ENCODE data around the gene HBP1. TPM values are rescaled to one million over a fixed set of nuclear protein-coding genes. Genes with fewer than 3 reads are reported as not detected.

HBP1 gene
- total and polyA plus RNA-seq, 2 of the 8 experiments (the other 6 are each of a cell fraction or from before 2014, with no cell fraction given), result 28.9 to 29.2 TPM

DNA sequence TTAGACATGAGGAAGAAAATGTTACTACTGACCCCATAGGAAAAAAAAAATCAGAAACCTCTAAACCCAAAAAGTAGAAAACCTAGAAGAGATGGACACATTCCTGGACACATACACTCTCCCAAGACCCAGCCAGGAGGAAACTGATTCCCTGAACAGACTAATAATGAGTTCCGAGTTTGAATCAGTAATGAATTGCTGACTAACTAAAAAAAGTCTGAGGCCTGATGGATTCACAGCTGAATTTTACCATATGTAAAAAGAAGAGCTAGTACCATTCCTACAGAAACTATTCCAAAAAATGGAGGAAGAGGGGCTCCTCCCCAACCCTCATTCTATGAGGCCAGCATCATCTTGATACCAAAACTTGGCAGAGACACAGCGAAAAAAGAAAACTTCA is 75.8 kb downstream of the HBP1 start:
- TF ChIP-seq PHF8 (conservative IDR thresholded peaks at IDR 0.05; ENCODE audit: low read depth, low read length) (no peak), CBX8 (IDR thresholded peaks at IDR 0.05; ENCODE audit: borderline replicate concordance, low read depth, low read length) (no peak), KDM1A (IDR thresholded peaks at IDR 0.05; ENCODE audit: borderline replicate concordance, low read length) (no peak), CHD1 (IDR thresholded peaks at IDR 0.05; ENCODE audit: low read depth, low read length) (no peak), YY1 (IDR thresholded peaks at IDR 0.05; ENCODE audit: low read depth, low read length) (no peak)
- Histone ChIP-seq H3K36me3 (ENCODE audit: control insufficient read depth in 2 of 4, insufficient read depth in 4 of 4, low read length in 3 of 4) (peaks cover 0 to 2% (median 0%) of the 10 kb centered on the region in 4 experiments; a peak in 2 of 8 replicates), H4K5ac (ENCODE audit: insufficient read length, low read depth, low read length) (no peak overlapping the region), H4K91ac (replicated peaks; ENCODE audit: insufficient read length, low read length) (no peak overlapping the region), H4K20me1 (replicated peaks in 1 of 2; ENCODE audit: control insufficient read depth in 1 of 2, insufficient read depth in 2 of 2, low read length in 2 of 2) (peaks cover 0 to 3% of the 10 kb centered on the region in 2 experiments), H3K18ac (ENCODE audit: extremely low read depth, low read length) (no peak overlapping the region), H3K4me2 (ENCODE audit: insufficient read depth in 1 of 2, low read depth in 2 of 2, low read length in 2 of 2) (no peak overlapping the region), H3K9me3 (ENCODE audit: insufficient read depth in 2 of 2, low read depth in 1 of 2, low read length in 1 of 2) (no peaks in the 10 kb centered on the region; a peak in 1 of 4 replicates), H3K79me2 (ENCODE audit: control insufficient read depth in 1 of 2, insufficient read depth in 2 of 2, low read length in 2 of 2) (no peaks in the 10 kb centered on the region), H3K4me1 (replicated peaks in 1 of 4; ENCODE audit: control insufficient read depth in 3 of 4, insufficient read depth in 4 of 4, low read length in 3 of 4) (no peaks in the 10 kb centered on the region), H3K4me3 (ENCODE audit: extremely low read depth in 1 of 4, insufficient read depth in 2 of 4, low read depth in 3 of 4, low read length in 4 of 4) (no peak overlapping the region), H3K23ac (ENCODE audit: insufficient read length) (no peak overlapping the region), H2BK20ac (ENCODE audit: low read length) (no peak overlapping the region), H3K27me3 (replicated peaks in 1 of 4; ENCODE audit: control insufficient read depth in 3 of 4, extremely low read depth in 1 of 4, insufficient read depth in 3 of 4, low read length in 3 of 4) (no peaks in the 10 kb centered on the region), H3K14ac (ENCODE audit: insufficient read length) (no peak overlapping the region), H3K9ac (replicated peaks in 1 of 4; ENCODE audit: extremely low read depth in 1 of 4, low read depth in 3 of 4, low read length in 3 of 4) (no peak overlapping the region), H2BK5ac (ENCODE audit: low read depth, low read length) (no peak overlapping the region), H3K4ac (replicated peaks; ENCODE audit: insufficient read length, low read depth, low read length) (no peak overlapping the region), H3K56ac (replicated peaks; ENCODE audit: insufficient read length, low read depth, low read length) (no peak overlapping the region), H2BK15ac (ENCODE audit: low read length) (no peak overlapping the region), H3K23me2 (ENCODE audit: low read depth, low read length) (no peaks in the 10 kb centered on the region), H2BK12ac (ENCODE audit: low read depth, low read length) (no peak overlapping the region), H2BK120ac (replicated peaks; ENCODE audit: low read depth, low read length) (no peak overlapping the region), H3K79me1 (ENCODE audit: low read depth, low read length) (no peaks in the 10 kb centered on the region), H4K8ac (ENCODE audit: extremely low read depth, insufficient read depth, low read length) (no peak overlapping the region), H2AFZ (ENCODE audit: low read length) (no peak overlapping the region), H3K27ac (ENCODE audit: low read depth, low read length) (no peak overlapping the region), H2AK5ac (ENCODE audit: low read depth, low read length) (no peak overlapping the region)
- DNase-seq (ENCODE audit: low read depth in 1 of 2, low spot score in 2 of 2) (no peak), FAIRE-seq (no peak)
- CTCF ChIA-PET (ENCODE audit: partially characterized antibody), result no interaction called here
- POLR2A ChIA-PET (ENCODE audit: partially characterized antibody), result no interaction called here
- 96% methylated on average over 2 of the region's 2 CpGs; no CpG with 5 or more reads in 1 of the 2 experiments for WGBS, 2 experiments (ENCODE audit: extremely low coverage in 1 of 2, insufficient coverage in 1 of 2, insufficient read length in 1 of 2, insufficient replicate concordance in 2 of 2, low coverage in 1 of 2, low lambda C conversion rate in 2 of 2, missing lambda C conversion rate in 1 of 2)

Data from H1 (cell line).